Thyroid gland (tissue), 4 donors: Measurements from ENCODE around the gene NUBP2.

Source experiments
- POLR2A ChIP-seq, 2 donors: fragments of 450-650 bp; IDR thresholded peaks; one replicate each; pipeline ENCODE4 v1.6.1; 2017; ENCODE audit warnings: antibody characterized with exemption in 2 of 2, mild to moderate bottlenecking in 2 of 2, moderate library complexity in 1 of 2
- TF ChIP-seq, protein P1 (sequence below), 6 experiments: fragments of 200-600 bp in 3 of 6; fragments of 450-650 bp in 3 of 6; sonication (generic) in 3 of 6; IDR thresholded peaks; one replicate each; pipeline ENCODE4 v1.5.1; 2016 to 2019; ENCODE audit warnings: antibody characterized with exemption in 6 of 6, mild to moderate bottlenecking in 2 of 6, inconsistent platforms in 1 of 6, moderate library complexity in 1 of 6

DNA sequence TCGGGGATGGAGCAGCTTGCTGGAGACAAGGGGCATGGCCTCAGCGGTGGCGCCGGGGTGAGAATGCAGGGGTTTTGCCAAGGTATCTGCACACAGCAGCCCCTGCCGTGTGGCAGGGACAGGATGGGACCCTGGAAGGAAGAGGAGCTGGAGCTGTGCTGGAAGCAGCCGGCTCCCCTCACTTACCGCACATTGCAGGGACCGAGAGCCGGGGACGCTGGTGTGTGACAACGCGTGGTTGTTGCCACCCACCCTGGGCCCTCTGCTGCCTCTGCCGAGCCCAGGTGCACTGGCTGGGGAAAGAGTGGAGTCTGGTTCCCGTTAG is 3.0 kb downstream of the NUBP2 start:
- TF ChIP-seq, protein P1, sequence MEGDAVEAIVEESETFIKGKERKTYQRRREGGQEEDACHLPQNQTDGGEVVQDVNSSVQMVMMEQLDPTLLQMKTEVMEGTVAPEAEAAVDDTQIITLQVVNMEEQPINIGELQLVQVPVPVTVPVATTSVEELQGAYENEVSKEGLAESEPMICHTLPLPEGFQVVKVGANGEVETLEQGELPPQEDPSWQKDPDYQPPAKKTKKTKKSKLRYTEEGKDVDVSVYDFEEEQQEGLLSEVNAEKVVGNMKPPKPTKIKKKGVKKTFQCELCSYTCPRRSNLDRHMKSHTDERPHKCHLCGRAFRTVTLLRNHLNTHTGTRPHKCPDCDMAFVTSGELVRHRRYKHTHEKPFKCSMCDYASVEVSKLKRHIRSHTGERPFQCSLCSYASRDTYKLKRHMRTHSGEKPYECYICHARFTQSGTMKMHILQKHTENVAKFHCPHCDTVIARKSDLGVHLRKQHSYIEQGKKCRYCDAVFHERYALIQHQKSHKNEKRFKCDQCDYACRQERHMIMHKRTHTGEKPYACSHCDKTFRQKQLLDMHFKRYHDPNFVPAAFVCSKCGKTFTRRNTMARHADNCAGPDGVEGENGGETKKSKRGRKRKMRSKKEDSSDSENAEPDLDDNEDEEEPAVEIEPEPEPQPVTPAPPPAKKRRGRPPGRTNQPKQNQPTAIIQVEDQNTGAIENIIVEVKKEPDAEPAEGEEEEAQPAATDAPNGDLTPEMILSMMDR (IDR thresholded peaks at IDR 0.05) = no peak
- no peak for TF ChIP-seq POLR2A (IDR thresholded peaks at IDR 0.05)
